H1 (cell line): ENCODE results near the gene ALPL. TPM values are rescaled to one million over a fixed set of nuclear protein-coding genes. Genes with fewer than 3 reads are reported as not detected.

ENCODE experiments used
- CTCF ChIP-seq, 3 experiments: IDR thresholded peaks; 1 replicate in 2 of 3; 2 replicates in 1 of 3; pipeline versions ENCODE4 v1.5.1 to v1.6.1; 2011; ENCODE audit warnings: low read length in 3 of 3, mild to moderate bottlenecking in 3 of 3, inconsistent platforms in 2 of 3, low read depth in 1 of 3, moderate library complexity in 1 of 3; ENCODE audit not compliant: insufficient read depth in 1 of 3; ENCODE audit errors: control extremely low read depth in 1 of 3
- polyA plus RNA-seq, 7 experiments: library from polyadenylated mRNA; depleted of rRNA in 3 of 7; stranded (reverse) in 5 of 7; unstranded in 2 of 7; fragments of >200 nt in 5 of 7; fragments of 200-250 nt in 2 of 7; gene quantifications; 1 replicate in 5 of 7; 2 replicates in 1 of 7; 4 replicates in 1 of 7; pipeline versions ENCODE4 v1.2.1 to v1.2.3, GENCODE V29; 2011 to 2013; ENCODE audit warnings: missing spikeins in 2 of 7, mixed read lengths in 2 of 7
- total RNA-seq: library from RNA; stranded (reverse); fragmentation: NEBNext Ultra II Directional; extraction: Animal tissue kit (Norgen Biotek cat#: 25700); gene quantifications from 2 replicates; pipeline ENCODE4 v1.2.1, GENCODE V29; 2021

ALPL gene
- total and polyA plus RNA-seq, 2 of the 8 experiments (the other 6 are each of a cell fraction or from before 2014, with no cell fraction given): 175 to 362 TPM

- no peak for TF ChIP-seq CTCF (IDR thresholded peaks at IDR 0.05; ENCODE audit: control extremely low read depth in 1 of 3, insufficient read depth in 1 of 3, low read depth in 1 of 3, low read length in 3 of 3)
These were observed 117.7 kb downstream of the ALPL start (continued) for GRCh38 chr1:21626921-21627339.

Other genes with a start within 250 kb of the ALPL start
- gene ECE1, start 219.0 kb upstream of the ALPL start, total RNA-seq: 36.8 and 37.1 TPM in 2 replicates
- gene ECE1, start 219.0 kb upstream of the ALPL start, polyA plus RNA-seq (2011; rRNA removed): 21.4 and 26.7 TPM in 2 replicates
- 4.1 and 4.3 TPM in 2 replicates for gene NBPF3, start 69.3 kb upstream of the ALPL start, total RNA-seq
- gene NBPF3, start 69.3 kb upstream of the ALPL start, polyA plus RNA-seq (2011; rRNA removed): 2.7 and 3.8 TPM in 2 replicates
- 7.8 and 8.4 TPM in 2 replicates for gene RAP1GAP, start 159.9 kb downstream of the ALPL start, total RNA-seq
- 8.4 and 9.9 TPM in 2 replicates for gene RAP1GAP, start 159.9 kb downstream of the ALPL start, polyA plus RNA-seq (2011; rRNA removed)